ENCODE data around the gene GDPGP1.

- no peak for TF ChIP-seq ZFP36 (IDR thresholded peaks at IDR 0.05; ENCODE audit: low read depth, low read length, partially characterized antibody)
- no peak for TF ChIP-seq DNMT1 (IDR thresholded peaks at IDR 0.05)
- no peak for TF ChIP-seq HDAC2 (IDR thresholded peaks at IDR 0.05)
- no peak for TF ChIP-seq SIN3B (IDR thresholded peaks at IDR 0.05; ENCODE audit: low read depth)
- TF ChIP-seq DIDO1 (tag; IDR thresholded peaks at IDR 0.05; ENCODE audit: low read depth), result no peak
- TF ChIP-seq NFIC (IDR thresholded peaks at IDR 0.05), result no peak
- no peak for TF ChIP-seq ZSCAN29 (IDR thresholded peaks at IDR 0.05)
- no peak for TF ChIP-seq NFXL1 (CRISPR knock-in tag; IDR thresholded peaks at IDR 0.05)
- TF ChIP-seq ZHX1 (conservative IDR thresholded peaks at IDR 0.05; ENCODE audit: low read length), result no peak
Observed at GRCh38 chr15:90194655-90195054, 39.4 kb upstream of the GDPGP1 start.

Measured in K562 (cell line).